HG02870 (cell line): ENCODE data around the gene DBI.
"Not testable (repeated sequence)": the region's sequence is repeated elsewhere in the genome, so short reads cannot be mapped to it uniquely, and the experiment has no call there.

Source experiments
- ATAC-seq: cut with Tn5 transposase; IDR thresholded peaks from one replicate; pipeline ENCODE4 v1.9.1; 2021; ENCODE audit warnings: mild to moderate bottlenecking, moderate library complexity; ENCODE audit not compliant: unreplicated experiment

DBI gene

DNA sequence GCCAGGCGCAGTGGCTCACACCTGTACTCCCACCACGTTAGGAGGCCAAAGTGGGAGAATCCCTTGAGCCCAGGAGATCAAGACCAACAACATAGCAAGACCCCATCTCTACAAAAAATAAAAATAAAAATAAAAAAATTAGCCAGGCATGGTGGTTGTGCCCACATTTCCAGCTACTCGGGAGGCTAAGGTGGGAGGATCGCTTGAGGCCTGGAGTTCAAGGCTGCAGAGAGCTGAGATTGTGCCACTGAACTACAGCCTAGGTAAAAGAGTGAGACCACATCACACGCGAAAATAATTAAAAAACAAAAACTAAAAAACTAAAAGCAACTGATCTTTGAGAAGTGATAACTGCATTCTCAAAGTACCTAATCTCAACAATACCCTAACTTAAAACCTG lies 2.0 kb upstream of the DBI start:
- ATAC-seq: no peak

DNA sequence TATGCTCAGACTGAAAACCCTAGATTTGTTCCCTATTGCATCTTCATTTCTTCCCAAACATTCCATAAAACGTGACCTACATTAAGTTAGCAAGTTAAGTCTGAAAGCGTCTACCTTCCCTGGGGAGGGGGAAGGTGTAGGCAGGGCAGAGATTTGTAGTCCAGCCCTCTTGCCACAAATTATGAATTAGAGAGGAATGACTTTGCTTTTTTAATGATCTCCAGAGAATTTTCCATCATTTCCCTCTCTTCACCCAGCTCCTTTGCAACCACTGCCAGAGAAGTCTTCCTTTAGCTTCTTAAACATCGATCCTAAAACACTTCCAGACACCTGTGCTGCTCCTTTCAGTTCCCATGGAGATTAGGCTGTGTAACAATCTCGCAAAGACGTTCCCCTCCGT lies 1.3 kb upstream of the DBI start:
- ATAC-seq: no peak

GRCh38 chr2:119366161-119366648 lies 572 bp upstream of the DBI start:
- ATAC-seq: peak; percentile 0

DNA sequence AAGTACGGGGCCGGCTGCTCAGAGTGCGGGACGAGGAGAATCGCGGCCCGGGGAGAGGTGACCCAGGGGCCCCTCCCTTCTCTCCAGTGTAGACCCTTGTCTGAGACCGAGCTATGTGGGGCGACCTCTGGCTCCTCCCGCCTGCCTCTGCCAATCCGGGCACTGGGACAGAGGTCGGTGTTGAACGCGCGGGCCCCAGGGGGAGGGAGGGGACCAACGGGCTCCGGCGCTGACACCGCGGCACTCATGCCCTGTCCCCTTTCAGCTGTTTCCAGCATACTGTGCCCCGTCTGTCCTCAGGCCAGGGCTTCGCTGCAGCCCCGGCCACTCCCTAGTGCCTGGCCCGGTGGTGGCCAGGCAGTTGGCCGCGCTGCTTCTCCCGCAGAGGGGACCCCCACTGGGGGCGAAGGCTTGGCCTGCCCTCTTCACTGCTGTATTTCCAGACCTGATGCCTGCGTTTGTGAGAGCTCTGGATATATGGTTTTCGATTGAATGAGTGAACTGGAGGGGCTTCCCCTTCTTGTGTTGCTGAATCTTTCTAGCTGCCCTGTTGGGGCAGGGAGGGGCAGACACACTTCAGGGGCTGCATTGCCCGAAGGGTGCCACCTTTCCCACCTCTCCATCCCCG lies 809 bp downstream of the DBI start:
- peak; percentile 22 for ATAC-seq

GRCh38 chr2:119369845-119370244 lies 3.1 kb downstream of the DBI start:
- ATAC-seq: no peak

DNA sequence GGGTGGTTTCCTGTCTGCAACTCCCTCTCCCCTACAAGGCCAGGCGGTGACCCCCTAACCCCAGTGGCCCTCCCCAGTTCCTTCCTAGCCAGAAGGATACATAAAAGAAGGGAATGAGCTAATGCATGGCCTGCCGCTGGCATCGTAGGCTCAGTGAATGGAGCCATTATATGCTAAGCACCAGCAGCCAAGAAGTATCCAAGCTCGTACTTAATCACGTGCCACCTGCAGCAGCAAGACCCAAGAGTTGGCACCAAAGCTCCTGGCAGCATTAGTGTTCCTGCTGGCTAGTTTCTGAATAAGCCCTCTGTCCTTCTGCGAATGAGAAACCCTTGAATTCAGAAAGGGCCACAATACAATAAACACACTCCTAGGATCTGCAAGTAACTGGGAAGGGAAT lies 4.3 kb downstream of the DBI start:
- no peak for ATAC-seq

DNA sequence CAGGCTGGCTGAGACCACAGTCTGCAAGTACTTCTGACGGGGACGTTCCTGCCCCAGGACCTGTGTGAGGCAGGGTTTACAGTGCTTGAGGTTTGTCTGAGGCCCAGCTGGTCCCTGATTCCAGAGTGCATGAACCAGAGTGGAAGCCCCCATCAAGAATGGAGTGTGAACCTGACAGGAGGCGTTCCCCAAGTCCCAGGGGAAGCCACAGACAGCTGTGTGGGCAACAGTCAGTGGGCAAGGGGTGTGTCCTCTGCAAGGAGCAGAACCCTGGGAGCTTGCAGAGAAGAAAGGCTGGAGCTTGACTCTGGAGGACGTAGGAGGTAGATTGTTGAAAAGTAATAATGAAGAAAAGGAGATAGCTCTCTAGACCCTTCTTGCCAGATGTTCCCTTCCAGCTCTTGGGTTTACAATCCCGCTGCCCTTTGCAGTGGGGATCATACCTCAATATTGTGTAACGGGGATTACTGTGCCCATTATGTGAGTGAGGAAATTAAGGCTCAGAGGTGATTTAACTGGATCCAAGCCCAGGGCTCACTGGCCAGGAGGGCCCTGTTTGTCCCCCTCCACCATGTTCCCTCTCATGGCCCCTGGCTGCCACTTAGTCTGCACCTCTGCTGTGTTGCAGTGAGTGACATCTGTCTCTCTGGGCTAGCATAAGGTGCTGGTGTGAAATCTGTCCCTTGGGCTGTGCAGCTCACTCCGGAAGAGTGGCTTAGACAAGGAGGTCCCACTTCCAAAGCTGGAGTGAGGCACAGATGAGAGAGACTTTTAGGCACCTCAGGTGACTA lies 6.2 kb downstream of the DBI start:
- ATAC-seq: no peak

DNA sequence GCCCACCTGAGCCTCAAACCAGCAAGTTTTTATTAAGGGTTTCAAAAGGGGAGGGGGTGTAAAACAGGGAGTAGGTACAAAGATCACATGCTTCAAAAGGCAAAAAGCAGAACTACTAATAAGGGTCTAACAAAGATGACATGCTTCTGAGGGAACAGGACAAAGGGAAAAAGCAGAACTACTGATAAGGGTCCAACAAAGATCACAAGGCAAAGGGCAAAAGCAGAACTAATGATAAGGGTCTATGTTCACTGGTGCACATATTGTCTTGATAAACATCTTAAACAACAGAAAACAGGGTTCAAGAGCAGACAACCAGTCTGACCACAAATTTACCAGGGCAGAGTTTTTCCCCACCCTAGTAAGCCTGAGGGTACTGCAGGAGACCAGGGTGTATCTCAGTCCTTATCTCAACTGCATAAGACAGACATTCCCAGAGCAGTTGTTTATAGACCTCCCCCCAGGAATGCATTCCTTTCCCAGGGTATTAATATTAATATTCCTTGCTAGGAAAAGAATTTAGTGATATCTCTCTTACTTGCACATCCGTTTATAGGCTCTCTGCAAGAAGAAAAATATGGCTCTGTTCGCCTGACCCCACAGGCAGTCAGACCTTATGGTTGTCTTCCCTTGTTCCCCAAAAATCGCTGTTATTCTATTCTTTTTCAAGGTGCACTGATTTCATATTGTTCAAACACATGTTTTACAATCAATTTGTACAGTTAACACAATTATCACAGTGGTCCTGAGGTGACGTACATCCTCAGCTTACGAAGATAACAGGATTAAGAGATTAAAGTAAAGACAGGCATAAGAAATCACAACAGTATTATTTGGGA lies 7.3 kb downstream of the DBI start:
- not testable (repeated sequence) for ATAC-seq

- not testable (repeated sequence) for ATAC-seq
Observed at GRCh38 chr2:119376406-119376805, 9.6 kb downstream of the DBI start.

DNA sequence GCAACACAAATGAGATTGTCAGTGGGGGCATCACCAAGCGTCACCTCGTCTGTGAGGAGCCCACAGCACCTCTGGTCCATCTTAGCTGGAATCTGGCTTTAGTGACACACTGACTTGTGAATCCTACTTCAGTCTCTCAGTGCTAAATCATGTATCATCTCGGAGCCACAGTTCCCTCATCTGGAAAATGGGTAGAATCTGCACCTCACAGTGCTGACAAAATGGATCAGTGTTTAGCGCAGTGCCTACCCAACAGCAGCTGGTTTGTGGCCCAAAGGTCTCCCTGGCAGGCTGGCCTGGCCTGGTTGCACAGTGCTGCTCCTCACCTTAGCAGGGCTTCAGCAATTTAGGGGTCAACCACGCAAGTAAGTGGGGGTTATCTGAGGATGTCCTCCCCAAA lies 10.0 kb downstream of the DBI start:
- no peak for ATAC-seq

DNA sequence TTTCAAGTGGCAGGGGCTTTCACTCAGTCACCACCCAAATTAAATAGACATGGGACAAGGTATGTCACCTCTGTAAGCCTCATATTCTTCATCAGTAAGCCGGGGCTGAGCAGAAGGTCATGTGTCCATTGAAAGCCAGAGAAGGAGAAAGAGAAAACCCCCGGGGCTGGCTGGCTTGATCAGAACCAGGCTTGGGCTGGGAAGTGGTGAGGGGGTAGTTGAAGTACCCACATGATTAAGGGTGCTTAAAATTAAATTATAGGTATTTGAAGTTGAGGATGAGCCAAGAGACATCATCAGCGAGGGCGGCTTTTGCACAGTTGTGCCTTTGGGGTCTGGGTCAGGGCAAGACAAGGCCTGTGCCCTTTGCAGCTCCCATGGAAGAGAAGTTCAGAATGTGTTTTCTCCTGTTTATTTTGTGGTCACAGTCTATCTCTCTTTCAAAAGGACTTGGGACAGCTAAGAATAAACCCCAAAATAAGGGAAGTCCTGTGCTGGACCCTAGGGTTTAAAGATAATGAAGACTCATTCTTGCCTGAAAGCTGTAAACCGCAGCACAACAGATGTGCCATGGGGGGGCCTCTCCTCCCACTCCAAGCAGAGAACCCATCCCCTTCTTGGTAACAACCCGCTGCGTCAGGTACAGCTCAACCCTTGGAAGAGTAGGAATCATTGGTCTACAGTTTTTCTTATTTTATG lies 10.7 kb downstream of the DBI start:
- ATAC-seq: no peak

GRCh38 chr2:119377993-119378345 lies 11.2 kb downstream of the DBI start:
- no peak for ATAC-seq

DNA sequence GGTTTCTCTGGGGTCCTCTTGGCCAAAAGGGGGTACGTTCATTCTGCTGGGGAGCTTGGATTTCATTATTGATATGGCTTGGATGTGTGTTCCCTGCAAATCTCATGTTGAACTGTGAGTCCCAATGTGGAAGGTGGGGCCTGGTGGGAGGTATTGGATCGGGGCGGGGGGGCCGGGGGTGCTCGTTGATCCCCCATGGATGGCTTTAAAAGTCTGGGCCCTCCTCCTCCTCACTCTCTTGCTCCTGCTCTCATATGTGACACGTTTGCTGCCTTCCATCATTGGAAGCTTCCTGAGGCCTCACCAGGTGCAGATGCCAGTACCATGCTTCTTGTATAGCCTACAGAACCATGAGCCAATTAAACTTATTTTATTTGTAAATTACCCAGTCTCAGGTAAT lies 11.8 kb downstream of the DBI start:
- ATAC-seq: no peak

DNA sequence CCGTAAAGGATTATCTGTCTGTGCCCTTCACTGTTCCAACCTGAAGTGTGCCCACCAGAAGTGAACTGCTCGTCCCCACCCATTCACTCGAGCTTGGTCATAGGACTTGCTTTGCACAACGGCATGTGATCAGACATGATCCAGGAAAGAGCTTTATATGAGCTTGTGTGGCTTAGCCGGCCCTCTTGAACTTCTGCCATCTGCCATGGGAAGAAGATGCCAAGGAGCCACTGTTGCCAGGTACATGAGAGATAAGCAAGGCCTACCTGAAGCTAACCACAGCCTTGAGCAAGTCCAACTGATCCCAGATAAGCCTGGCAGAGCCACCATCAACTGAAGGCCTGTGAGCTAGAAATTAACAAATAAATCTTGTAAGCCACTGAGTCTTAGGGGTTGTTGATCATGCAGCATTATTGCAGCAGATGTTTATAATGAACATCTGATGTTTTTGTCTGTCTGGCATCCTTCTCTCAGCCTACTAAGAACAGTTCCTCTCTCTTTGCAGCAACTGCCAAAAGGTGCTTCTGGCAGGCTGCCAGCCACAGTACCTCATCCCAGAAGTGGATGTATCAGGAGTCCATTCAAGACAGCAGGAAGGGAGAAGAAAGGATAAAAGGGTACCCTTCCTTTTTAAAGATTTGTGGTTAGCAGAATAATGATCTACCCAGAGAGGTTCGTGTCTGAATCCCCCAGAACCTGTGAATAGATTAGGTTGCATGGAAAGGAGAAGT lies 16.8 kb downstream of the DBI start:
- ATAC-seq: no peak

GRCh38 chr2:119384971-119385370 lies 18.2 kb downstream of the DBI start:
- ATAC-seq: no peak

DNA sequence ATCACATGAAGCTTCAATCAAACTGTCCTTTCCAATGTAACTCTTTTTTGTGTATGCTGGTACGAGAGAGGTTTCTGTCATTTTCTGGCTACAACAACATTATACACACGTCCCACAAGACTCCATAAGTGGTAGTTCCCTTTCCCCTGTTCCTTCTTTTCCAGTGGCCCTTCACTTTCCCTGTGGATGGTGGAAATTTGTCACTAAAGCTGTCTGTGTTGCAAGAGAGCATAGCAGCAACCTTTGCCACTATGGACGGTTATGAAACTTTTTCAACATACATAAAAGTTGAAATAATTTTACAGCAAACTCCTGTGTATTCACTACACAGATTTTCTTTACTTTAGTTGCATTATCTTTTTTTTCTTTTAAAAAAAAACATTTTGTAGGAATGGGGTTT lies 18.7 kb downstream of the DBI start:
- no peak for ATAC-seq

- ATAC-seq: peak; percentile 79
Observed at GRCh38 chr2:119387381-119388129, 20.8 kb downstream of the DBI start.

DNA sequence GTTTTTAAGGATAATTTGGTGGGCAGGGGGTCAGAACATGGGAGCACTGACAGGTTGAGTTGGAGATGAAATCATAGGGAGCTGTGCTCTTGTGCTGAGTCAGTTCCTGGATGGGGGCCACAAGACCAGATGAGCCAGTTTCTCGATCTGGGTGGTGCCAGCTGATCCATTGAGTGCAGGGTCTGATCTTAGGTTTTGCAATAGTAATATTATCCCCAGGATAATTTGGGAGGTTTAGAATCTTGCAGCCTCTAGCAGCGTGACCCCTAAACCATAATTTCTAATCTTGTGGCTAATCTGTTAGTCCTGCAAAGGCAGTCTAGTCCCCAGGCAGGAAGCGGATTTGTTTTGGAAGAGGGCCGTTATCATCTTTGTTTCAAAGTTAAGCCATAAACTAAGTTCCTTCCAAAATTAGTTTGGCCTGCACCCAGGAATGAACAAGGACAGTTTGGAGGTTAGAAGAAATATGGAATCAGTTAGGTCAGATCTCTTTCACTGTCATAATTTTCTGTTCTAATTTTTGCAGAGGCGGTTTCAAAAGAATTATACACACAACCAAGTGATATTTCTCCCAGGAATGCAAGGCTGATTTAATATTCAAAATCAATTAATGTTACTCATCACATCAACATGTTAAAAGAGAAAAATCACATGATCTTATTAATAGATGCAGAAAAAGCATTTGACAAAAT lies 23.0 kb downstream of the DBI start:
- ATAC-seq: no peak
